Loucy (cell line): ENCODE results near the gene RNF7.

Experiments
- CTCF ChIP-seq: fragments of 200-600 bp; sonication (generic); conservative IDR thresholded peaks from 2 replicates; pipeline ENCODE4 v1.5.1; 2014; ENCODE audit warnings: mild to moderate bottlenecking, antibody characterized with exemption, low read length
- EZH2phosphoT487 ChIP-seq: fragments of 200-600 bp; IDR thresholded peaks from 2 replicates; pipeline ENCODE4 v1.6.1; 2018; ENCODE audit warnings: antibody characterized with exemption, mild to moderate bottlenecking, moderate library complexity, borderline replicate concordance

GRCh38 chr3:141735770-141736465 lies 2.2 kb upstream of the RNF7 start:
- TF ChIP-seq CTCF = no peak
- TF ChIP-seq EZH2phosphoT487 = no peak
